K562 (cell line): ENCODE results near the gene TRANK1. TPM values are rescaled to one million over a fixed set of nuclear protein-coding genes. Genes with fewer than 3 reads are reported as not detected.

Experiments used
- BCL6 ChIP-seq: fragments of 250-450 bp; sonication (Bioruptor Pico); IDR thresholded peaks from 2 replicates; pipeline ENCODE4 v1.4.0; 2020
- BRF1 ChIP-seq: IDR thresholded peaks from 3 replicates; pipeline ENCODE4 v1.6.1; 2011; ENCODE audit warnings: borderline replicate concordance, mild to moderate bottlenecking; ENCODE audit not compliant: insufficient read length; ENCODE audit errors: extremely low read depth
- EP400 ChIP-seq: fragments of 450-650 bp; IDR thresholded peaks from 2 replicates; pipeline ENCODE4 v1.6.1; 2017; ENCODE audit warnings: antibody characterized with exemption, mild to moderate bottlenecking, moderate library complexity
- FOXK1 ChIP-seq: sonication (generic); formaldehyde crosslinking; IDR thresholded peaks from 2 replicates; pipeline ENCODE4 v1.8.0; 2022; ENCODE audit warnings: missing genetic modification reagents, mild to moderate bottlenecking, borderline replicate concordance
- HDAC6 ChIP-seq: IDR thresholded peaks from 2 replicates; pipeline ENCODE4 v1.6.1; 2012; ENCODE audit warnings: low read depth, mild to moderate bottlenecking, control low read depth, inconsistent platforms, low read length, moderate library complexity
- MAFK ChIP-seq: IDR thresholded peaks from 2 replicates; pipeline ENCODE4 v1.6.1; 2011; ENCODE audit warnings: low read length, improper control_type of control experiment
- MIER1 ChIP-seq: fragments of 450-650 bp; IDR thresholded peaks from 2 replicates; pipeline ENCODE4 v1.6.1; 2016; ENCODE audit warnings: antibody characterized with exemption, mild to moderate bottlenecking, low read depth
- NR2C2 ChIP-seq, 2 experiments: fragments of 200-800 bp in 1 of 2; sonication (Bioruptor generic) in 1 of 2; sonication (generic) in 1 of 2; formaldehyde crosslinking in 1 of 2; IDR thresholded peaks; 2 replicates each; pipeline versions ENCODE4 v1.6.1 to v1.8.0; 2016 to 2022; ENCODE audit warnings: mild to moderate bottlenecking in 1 of 2, missing compliant biosample characterization in 1 of 2, missing genetic modification characterization in 1 of 2, missing genetic modification reagents in 1 of 2
- PHF21A ChIP-seq: fragments of 450-650 bp; IDR thresholded peaks from 2 replicates; pipeline ENCODE4 v1.6.1; 2017; ENCODE audit warnings: low read depth, borderline replicate concordance
- PHTF2 ChIP-seq: fragments of 250-450 bp; sonication (Bioruptor Pico); IDR thresholded peaks from 2 replicates; pipeline ENCODE4 v1.5.0; 2021; ENCODE audit warnings: mild to moderate bottlenecking
- SOX6 ChIP-seq: fragments of 450-650 bp; IDR thresholded peaks from 2 replicates; pipeline ENCODE4 v1.6.1; 2014; ENCODE audit warnings: mild to moderate bottlenecking
- TSHZ1 ChIP-seq: fragments of 250-450 bp; sonication (Bioruptor Pico); IDR thresholded peaks from 2 replicates; pipeline ENCODE4 v1.4.0; 2020; ENCODE audit warnings: mild to moderate bottlenecking, moderate library complexity
- ZFPM2 ChIP-seq: fragments of 250-450 bp; sonication (Bioruptor Pico); IDR thresholded peaks from 2 replicates; pipeline ENCODE4 v1.5.1; 2022; ENCODE audit warnings: mild to moderate bottlenecking
- ZHX1 ChIP-seq: fragments of 150-350 bp; conservative IDR thresholded peaks from 2 replicates; pipeline ENCODE4 v1.6.1; 2014; ENCODE audit warnings: low read length
- ZNF511 ChIP-seq: sonication (generic); formaldehyde crosslinking; IDR thresholded peaks from 2 replicates; pipeline ENCODE4 v1.8.0; 2022; ENCODE audit warnings: mild to moderate bottlenecking, missing genetic modification reagents
- ZNF561 ChIP-seq: fragments of 450-650 bp; formaldehyde crosslinking; conservative IDR thresholded peaks from 2 replicates; pipeline ENCODE4 v1.4.0; 2020; ENCODE audit warnings: mild to moderate bottlenecking, moderate library complexity
- ZNF589 ChIP-seq: fragments of 200-800 bp; sonication (Bioruptor generic); IDR thresholded peaks from 2 replicates; pipeline ENCODE4 v1.6.1; 2016; ENCODE audit warnings: low read depth, missing genetic modification characterization, missing compliant biosample characterization
- ZNF77 ChIP-seq: fragments of 250-450 bp; sonication (Bioruptor Pico); IDR thresholded peaks from 2 replicates; pipeline ENCODE4 v1.5.0; 2020
- polyA plus RNA-seq, 8 experiments: library from polyadenylated mRNA; depleted of rRNA in 4 of 8; stranded (reverse) in 5 of 8; unstranded in 3 of 8; fragments of >200 nt; fragmentation: Nextera tagmentation in 2 of 8; fragmentation: Illumina TruSeq in 1 of 8; extraction: Ambion mirVana in 2 of 8; extraction: Trizol in 1 of 8; gene quantifications; 2 replicates each; pipeline versions ENCODE4 v1.2.1 to v1.2.3, GENCODE V29; 2011 to 2014; ENCODE audit warnings: inconsistent platforms in 1 of 8, missing spikeins in 1 of 8
- total RNA-seq, 7 experiments: library from RNA; depleted of rRNA in 6 of 7; stranded (reverse); fragments of >200 nt in 6 of 7; fragmentation: Illumina TruSeq in 2 of 7; extraction: Trizol in 2 of 7; gene quantifications; 2 replicates each; pipeline versions ENCODE4 v1.2.1 to v1.2.3, GENCODE V29; 2011 to 2021; ENCODE audit warnings: low replicate concordance in 1 of 7
- TF ChIP-seq, protein P1 (sequence below): fragments of 200-800 bp; sonication (Bioruptor generic); IDR thresholded peaks from 2 replicates; pipeline ENCODE4 v1.6.1; 2017; ENCODE audit warnings: missing genetic modification characterization, missing compliant biosample characterization

Gene TRANK1
- total and polyA plus RNA-seq, 9 of the 15 experiments (the other 6 are each of a cell fraction or from before 2014, with no cell fraction given), result 0.41 to 5.3 (median 2.1) TPM

DNA sequence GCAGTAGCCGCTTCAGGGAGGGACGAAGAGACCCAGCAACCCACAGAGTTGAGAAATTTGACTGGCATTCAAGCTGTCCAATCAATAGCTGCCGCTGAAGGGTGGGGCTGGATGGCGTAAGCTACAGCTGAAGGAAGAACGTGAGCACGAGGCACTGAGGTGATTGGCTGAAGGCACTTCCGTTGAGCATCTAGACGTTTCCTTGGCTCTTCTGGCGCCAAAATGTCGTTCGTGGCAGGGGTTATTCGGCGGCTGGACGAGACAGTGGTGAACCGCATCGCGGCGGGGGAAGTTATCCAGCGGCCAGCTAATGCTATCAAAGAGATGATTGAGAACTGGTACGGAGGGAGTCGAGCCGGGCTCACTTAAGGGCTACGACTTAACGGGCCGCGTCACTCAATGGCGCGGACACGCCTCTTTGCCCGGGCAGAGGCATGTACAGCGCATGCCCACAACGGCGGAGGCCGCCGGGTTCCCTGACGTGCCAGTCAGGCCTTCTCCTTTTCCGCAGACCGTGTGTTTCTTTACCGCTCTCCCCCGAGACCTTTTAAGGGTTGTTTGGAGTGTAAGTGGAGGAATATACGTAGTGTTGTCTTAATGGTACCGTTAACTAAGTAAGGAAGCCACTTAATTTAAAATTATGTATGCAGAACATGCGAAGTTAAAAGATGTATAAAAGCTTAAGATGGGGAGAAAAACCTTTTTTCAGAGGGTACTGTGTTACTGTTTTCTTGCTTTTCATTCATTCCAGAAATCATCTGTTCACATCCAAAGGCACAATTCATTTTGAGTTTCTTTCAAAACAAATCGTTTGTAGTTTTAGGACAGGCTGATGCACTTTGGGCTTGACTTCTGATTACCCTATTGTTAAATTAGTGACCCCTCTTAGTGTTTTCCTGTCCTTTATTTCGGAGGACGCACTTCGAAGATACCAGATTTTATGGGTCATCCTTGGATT, 48.8 kb upstream of the TRANK1 start, which contains the start of gene MLH1 (continued):
- TF ChIP-seq TSHZ1 (CRISPR knock-in tag), result no peak
- peak; percentile 49; the same call in 1 of the 2 replicates for TF ChIP-seq SOX6
- no peak for TF ChIP-seq ZFPM2 (CRISPR knock-in tag)
- peak; percentile 25 for TF ChIP-seq ZNF589 (CRISPR knock-in tag)
- TF ChIP-seq ZNF77 (CRISPR knock-in tag), result no peak
- TF ChIP-seq ZHX1, result no peak
- no peak for TF ChIP-seq PHTF2 (CRISPR knock-in tag)
- no peak for TF ChIP-seq BRF1
- no peak for TF ChIP-seq ZNF561 (CRISPR knock-in tag)
- TF ChIP-seq ZNF511 (CRISPR knock-in tag), result peak; percentile 92
- TF ChIP-seq, protein P1, sequence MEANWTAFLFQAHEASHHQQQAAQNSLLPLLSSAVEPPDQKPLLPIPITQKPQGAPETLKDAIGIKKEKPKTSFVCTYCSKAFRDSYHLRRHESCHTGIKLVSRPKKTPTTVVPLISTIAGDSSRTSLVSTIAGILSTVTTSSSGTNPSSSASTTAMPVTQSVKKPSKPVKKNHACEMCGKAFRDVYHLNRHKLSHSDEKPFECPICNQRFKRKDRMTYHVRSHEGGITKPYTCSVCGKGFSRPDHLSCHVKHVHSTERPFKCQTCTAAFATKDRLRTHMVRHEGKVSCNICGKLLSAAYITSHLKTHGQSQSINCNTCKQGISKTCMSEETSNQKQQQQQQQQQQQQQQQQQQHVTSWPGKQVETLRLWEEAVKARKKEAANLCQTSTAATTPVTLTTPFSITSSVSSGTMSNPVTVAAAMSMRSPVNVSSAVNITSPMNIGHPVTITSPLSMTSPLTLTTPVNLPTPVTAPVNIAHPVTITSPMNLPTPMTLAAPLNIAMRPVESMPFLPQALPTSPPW (CRISPR knock-in tag), result peak; percentile 68
- no peak for TF ChIP-seq HDAC6
- TF ChIP-seq NR2C2 (CRISPR knock-in tag; IDR thresholded peaks at IDR 0.05), result peak; percentile 69; the same call in 1 of the 2 replicates
- TF ChIP-seq NR2C2 (tag; IDR thresholded peaks at IDR 0.05), result peak; percentile 69; the same call in 1 of the 2 replicates
- TF ChIP-seq BCL6 (CRISPR knock-in tag), result no peak
- TF ChIP-seq EP400, result peak; percentile 99
- TF ChIP-seq FOXK1 (CRISPR knock-in tag), result no peak; the same call in 1 of the 2 replicates
- TF ChIP-seq PHF21A, result no peak
- TF ChIP-seq MIER1, result no peak
- no peak for TF ChIP-seq MAFK
